OCI-LY7 (cell line): ENCODE results near the gene NOL4L. TPM values are rescaled to one million over a fixed set of nuclear protein-coding genes. Genes with fewer than 3 reads are reported as not detected.

Experiments used
- BruUV-seq: library from RNA; stranded (reverse); fragments of 400-500 nt; replicated peaks from 2 replicates; lab custom pipeline; 2021; lab: Mats Ljungman, UMichigan
- CTCF ChIA-PET: fragments of 300-600 bp; sonication (Branson Sonifier 250); formaldehyde crosslinking; loops from one replicate; lab custom pipeline; 2022; ENCODE audit warnings: antibody characterized with exemption; ENCODE audit not compliant: unreplicated experiment; lab: Charles Lee
- POLR2A ChIA-PET: fragments of 300-600 bp; sonication (Branson Sonifier 250); formaldehyde crosslinking; loops from one replicate; lab custom pipeline; 2022; ENCODE audit warnings: antibody characterized with exemption; lab: Charles Lee
- DNase-seq: peaks from one replicate; pipeline ENCODE4 v3.0.0-alpha.2; 2015; ENCODE audit warnings: low spot score
- H2AFZ ChIP-seq: fragments of 200-600 bp; sonication (generic), shearing (Covaris generic); 2 replicates; pipeline ENCODE4 v1.6.1; 2014; ENCODE audit warnings: mild to moderate bottlenecking, antibody characterized with exemption, low read length, moderate library complexity
- H3K27ac ChIP-seq: fragments of 200-600 bp; sonication (generic); 2 replicates; pipeline ENCODE4 v1.5.1; 2014; ENCODE audit warnings: mixed run types, low read depth, mild to moderate bottlenecking, moderate library complexity, low read length, inconsistent platforms; ENCODE audit not compliant: poor library complexity, severe bottlenecking
- H3K36me3 ChIP-seq: fragments of 200-600 bp; sonication (generic); 2 replicates; pipeline ENCODE4 v1.6.1; 2014; ENCODE audit warnings: mild to moderate bottlenecking, antibody characterized with exemption, low read length, moderate library complexity, mixed read lengths; ENCODE audit not compliant: insufficient read depth
- H3K4me1 ChIP-seq: fragments of 200-600 bp; sonication (generic); 2 replicates; pipeline ENCODE4 v1.5.1; 2014; ENCODE audit warnings: mild to moderate bottlenecking, low read length; ENCODE audit not compliant: insufficient read depth, poor library complexity, severe bottlenecking
- H3K4me2 ChIP-seq: fragments of 200-600 bp; sonication (generic); 2 replicates; pipeline ENCODE4 v1.6.1; 2014; ENCODE audit warnings: mild to moderate bottlenecking, low read length
- H3K4me3 ChIP-seq: fragments of 200-600 bp; sonication (generic); 2 replicates; pipeline ENCODE4 v1.5.1; 2014; ENCODE audit warnings: mild to moderate bottlenecking, low read depth, low read length; ENCODE audit not compliant: poor library complexity, severe bottlenecking
- H3K79me2 ChIP-seq: fragments of 200-600 bp; sonication (generic); 2 replicates; pipeline ENCODE4 v1.6.1; 2016; ENCODE audit warnings: low read depth, mild to moderate bottlenecking, low read length, moderate library complexity, mixed read lengths; ENCODE audit not compliant: insufficient read depth
- H3K9me2 ChIP-seq: fragments of 200-600 bp; sonication (generic); 2 replicates; pipeline ENCODE4 v1.6.1; 2016; ENCODE audit warnings: mild to moderate bottlenecking, low read length, mixed read lengths; ENCODE audit not compliant: insufficient read depth
- H3K9me3 ChIP-seq: fragments of 200-600 bp; sonication (generic); 2 replicates; pipeline ENCODE4 v1.6.1; 2014; ENCODE audit warnings: mild to moderate bottlenecking, mixed run types, low read length, mixed read lengths
- H4K20me1 ChIP-seq: fragments of 200-600 bp; sonication (generic); 2 replicates; pipeline ENCODE4 v1.6.1; 2014; ENCODE audit warnings: mild to moderate bottlenecking, antibody characterized with exemption, low read length, moderate library complexity, mixed read lengths; ENCODE audit not compliant: insufficient read depth
- CTCF ChIP-seq: fragments of 200-600 bp; sonication (generic); conservative IDR thresholded peaks from 2 replicates; pipeline ENCODE4 v1.5.1; 2014; ENCODE audit warnings: mild to moderate bottlenecking, antibody characterized with exemption, low read length, moderate library complexity, mixed read lengths
- EZH2phosphoT487 ChIP-seq: fragments of 200-600 bp; sonication (generic); IDR thresholded peaks from 2 replicates; pipeline ENCODE4 v1.6.1; 2018; ENCODE audit warnings: low read depth, borderline replicate concordance, mild to moderate bottlenecking, mixed run types, antibody characterized with exemption, low read length, moderate library complexity, mixed read lengths
- intact Hi-C: fragments of 100-400 bp; cut with micrococcal nuclease; formaldehyde crosslinking; loops from one replicate; pipeline ENCODE4 v1.10.0; 2022; ENCODE audit not compliant: unreplicated experiment
- total RNA-seq, 2 experiments: library from RNA; depleted of rRNA in 1 of 2; stranded (reverse); fragments of >200 nt in 1 of 2; shearing (Covaris generic) in 1 of 2; gene quantifications; 2 replicates each; pipeline ENCODE4 v1.2.3, GENCODE V29; 2014 to 2022

The NOL4L gene
- total RNA-seq, 2 experiments from 2014 or later = 3.9 to 4.2 TPM

GRCh38 chr20:32429745-32430360, 155.3 kb downstream of the NOL4L start:
- H3K4me3 ChIP-seq = no peak overlapping the region
- DNase-seq = no peak
- no peaks in the 10 kb centered on the region for H4K20me1 ChIP-seq
- CTCF ChIA-PET = no interaction called here
- peaks cover 15% of the 10 kb centered on the region; the same call in 1 of the 2 replicates for H3K79me2 ChIP-seq
- intact Hi-C loops = no loop called here
- H3K27ac ChIP-seq = no peak overlapping the region
- H3K9me2 ChIP-seq = no peaks in the 10 kb centered on the region
- no peak overlapping the region for H3K4me2 ChIP-seq
- no peak for TF ChIP-seq EZH2phosphoT487
- BruUV-seq = no TSS peak
- POLR2A ChIA-PET = interaction anchor here (0.6 kb wide), 1 partner anchor 109 kb away, joined by 3 read pairs; no protein-coding TSS in a partner anchor
- H3K36me3 ChIP-seq = peaks cover 93% of the 10 kb centered on the region
- peaks cover 7% of the 10 kb centered on the region; the same call in 1 of the 2 replicates for H3K9me3 ChIP-seq
- H3K4me1 ChIP-seq = no peaks in the 10 kb centered on the region
- H2AFZ ChIP-seq = no peak overlapping the region

- H3K9me2 ChIP-seq = no peaks in the 10 kb centered on the region
- peaks cover 93% of the 10 kb centered on the region for H3K36me3 ChIP-seq
- no peak for DNase-seq
- no peaks in the 10 kb centered on the region for H4K20me1 ChIP-seq
- H3K27ac ChIP-seq = no peak overlapping the region
- ChIA-PET POLR2A (interaction anchor here (0.6 kb wide), 1 partner anchor 109 kb away, joined by 3 read pairs; no protein-coding TSS in a partner anchor), CTCF (no interaction called here)
- peaks cover 11% of the 10 kb centered on the region; the same call in 1 of the 2 replicates for H3K9me3 ChIP-seq
- H2AFZ ChIP-seq = no peak overlapping the region
- BruUV-seq = no TSS peak
- H3K4me3 ChIP-seq = no peak overlapping the region
- no peaks in the 10 kb centered on the region for H3K4me1 ChIP-seq
- intact Hi-C loops = no loop called here
- H3K79me2 ChIP-seq = peaks cover 16% of the 10 kb centered on the region; the same call in 1 of the 2 replicates
- H3K4me2 ChIP-seq = no peak overlapping the region
- TF ChIP-seq EZH2phosphoT487 = no peak
These were observed 155.8 kb downstream of the NOL4L start for GRCh38 chr20:32429343-32429742.

DNA sequence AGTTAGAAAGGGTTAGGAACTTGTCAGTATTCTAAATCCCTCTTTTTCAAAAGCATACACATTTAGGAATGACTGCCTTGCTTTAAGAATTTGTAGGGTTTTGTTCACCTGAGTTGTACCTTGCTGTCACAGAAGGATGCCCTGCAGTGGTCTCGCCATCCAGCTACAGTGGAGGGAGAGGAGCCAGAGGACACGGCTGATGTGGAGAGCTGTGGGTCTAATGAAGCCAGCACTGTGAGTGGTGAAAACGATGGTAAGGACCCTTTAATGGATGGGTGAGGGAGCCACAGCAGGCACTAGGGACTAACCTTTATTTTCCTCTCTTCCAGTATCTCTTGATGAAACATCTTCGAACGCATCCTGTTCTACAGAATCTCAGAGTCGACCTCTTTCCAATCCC, 157.1 kb downstream of the NOL4L start:
- no peaks in the 10 kb centered on the region for H4K20me1 ChIP-seq
- peaks cover 21% of the 10 kb centered on the region; the same call in 1 of the 2 replicates for H3K79me2 ChIP-seq
- no peaks in the 10 kb centered on the region for H3K4me1 ChIP-seq
- no peak overlapping the region for H3K4me3 ChIP-seq
- no peak overlapping the region for H3K27ac ChIP-seq
- BruUV-seq = no TSS peak
- ChIA-PET CTCF (no interaction called here), POLR2A (no interaction called here)
- DNase-seq = no peak
- intact Hi-C loops = no loop called here
- no peak overlapping the region for H2AFZ ChIP-seq
- no peak overlapping the region for H3K4me2 ChIP-seq
- TF ChIP-seq EZH2phosphoT487 = no peak
- TF ChIP-seq CTCF = no peak
- no peaks in the 10 kb centered on the region for H3K9me2 ChIP-seq
- H3K9me3 ChIP-seq = peaks cover 11% of the 10 kb centered on the region; the same call in 1 of the 2 replicates
- peaks cover 90% of the 10 kb centered on the region for H3K36me3 ChIP-seq
